ENCODE data around the gene NUDT3.

NUDT3 gene

DNA sequence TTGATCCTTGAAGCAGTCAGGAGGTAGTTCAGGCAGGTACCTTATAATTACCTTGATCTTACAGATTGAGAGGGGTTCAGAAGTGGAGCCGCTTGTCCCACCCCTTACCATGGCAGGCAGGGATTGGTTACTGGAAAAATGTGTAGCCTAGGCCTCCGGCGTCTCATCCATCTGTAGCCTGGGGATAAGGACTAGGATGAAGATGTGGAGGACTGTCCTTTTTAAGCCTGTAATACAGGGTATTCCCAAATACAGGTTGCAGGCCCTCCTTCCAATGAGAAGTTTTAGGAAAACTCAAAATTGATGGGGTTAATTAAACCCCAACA, 153.0 kb downstream of the NUDT3 start:
- DNase-seq (ENCODE audit: low read depth in 2 of 2), result no peak

DNA sequence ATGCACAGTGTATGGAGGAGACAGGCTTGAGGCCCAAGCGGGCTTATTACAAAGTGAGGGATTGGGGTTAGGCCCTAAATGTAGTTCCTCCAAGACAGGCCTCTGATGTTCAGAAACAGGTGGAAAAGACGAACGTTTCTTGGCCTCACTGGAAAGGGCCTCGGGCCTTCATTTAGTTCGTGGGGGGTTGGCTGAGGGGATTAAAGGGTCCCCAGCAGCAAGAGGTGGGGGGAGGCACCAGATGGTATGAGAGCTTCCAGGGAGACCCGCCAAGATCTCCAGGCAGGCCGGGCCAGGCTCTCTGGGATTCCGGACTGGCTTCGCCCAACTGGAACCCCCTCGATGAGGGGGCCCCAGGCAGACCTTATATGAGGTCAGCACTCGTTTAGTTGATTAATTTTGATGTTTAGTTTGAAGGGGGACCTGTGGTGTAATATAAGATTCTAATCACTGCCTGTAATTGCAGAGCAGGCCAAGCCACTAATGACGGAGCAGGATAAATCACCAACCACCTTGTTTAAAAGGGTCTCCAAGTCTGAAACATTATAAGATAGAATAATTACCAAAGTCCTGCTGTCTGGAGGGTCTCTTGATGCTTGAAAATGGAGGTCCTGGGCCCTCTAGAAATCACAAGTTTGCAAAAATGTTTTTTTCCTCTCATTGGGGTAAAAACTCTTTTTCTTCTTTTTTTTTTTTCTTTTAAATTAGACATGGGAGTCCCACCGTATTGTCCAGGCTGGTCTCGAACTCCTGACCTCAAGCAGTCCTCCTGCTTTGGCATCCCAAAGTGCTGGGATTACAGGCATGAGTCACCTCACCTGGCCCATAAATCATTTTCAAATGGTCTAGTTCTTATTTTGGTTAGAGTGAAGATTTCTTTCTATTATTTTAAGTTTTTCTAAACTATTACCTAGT, 153.6 kb downstream of the NUDT3 start:
- no peak for DNase-seq (ENCODE audit: low read depth in 2 of 2)

DNA sequence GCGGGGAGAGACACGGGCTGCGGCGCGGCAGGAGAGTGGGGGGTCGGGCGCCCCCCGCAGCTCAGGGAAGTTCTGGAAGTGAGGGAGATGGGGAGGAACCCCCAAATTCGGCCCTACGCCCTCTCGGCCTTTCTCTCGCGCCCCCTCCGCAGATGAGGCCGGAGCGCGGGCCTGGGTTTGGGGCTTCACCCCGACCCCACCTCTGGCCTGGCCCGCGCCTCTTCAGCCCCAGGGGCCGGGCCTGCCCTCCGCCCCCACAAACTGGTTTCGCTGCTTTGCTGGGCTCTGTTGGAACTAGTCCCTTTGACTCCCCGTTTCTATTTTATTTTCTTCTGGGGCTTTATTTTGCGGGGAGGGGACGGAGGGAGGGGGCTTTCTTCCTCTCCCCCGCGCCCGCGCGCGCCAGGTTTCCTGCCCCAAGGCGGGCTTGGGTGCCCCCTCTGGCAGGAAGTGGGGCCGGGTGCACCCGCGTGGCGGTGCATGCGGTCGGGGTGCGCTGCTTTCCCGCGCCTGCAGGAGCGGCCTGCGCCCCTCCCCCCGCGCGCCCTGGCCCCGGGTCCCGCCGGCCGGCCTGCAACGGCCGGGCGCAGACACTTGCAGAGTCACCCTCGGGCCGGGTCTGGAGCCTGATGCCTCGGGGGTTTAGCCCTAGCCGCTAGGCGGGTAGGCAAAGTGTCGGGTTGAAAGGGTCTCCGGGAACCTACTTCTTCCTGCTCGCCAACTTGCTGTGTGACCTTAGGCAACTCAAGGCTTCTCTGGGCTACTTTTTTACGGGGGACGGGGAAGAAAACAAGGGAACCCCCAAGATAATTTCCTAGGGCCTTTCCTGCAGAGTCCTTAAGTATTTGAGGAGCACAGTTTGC, 154.5 kb downstream of the NUDT3 start:
- peak in 1 of 2 donors; percentile 52 for DNase-seq (ENCODE audit: low read depth in 2 of 2)

DNA sequence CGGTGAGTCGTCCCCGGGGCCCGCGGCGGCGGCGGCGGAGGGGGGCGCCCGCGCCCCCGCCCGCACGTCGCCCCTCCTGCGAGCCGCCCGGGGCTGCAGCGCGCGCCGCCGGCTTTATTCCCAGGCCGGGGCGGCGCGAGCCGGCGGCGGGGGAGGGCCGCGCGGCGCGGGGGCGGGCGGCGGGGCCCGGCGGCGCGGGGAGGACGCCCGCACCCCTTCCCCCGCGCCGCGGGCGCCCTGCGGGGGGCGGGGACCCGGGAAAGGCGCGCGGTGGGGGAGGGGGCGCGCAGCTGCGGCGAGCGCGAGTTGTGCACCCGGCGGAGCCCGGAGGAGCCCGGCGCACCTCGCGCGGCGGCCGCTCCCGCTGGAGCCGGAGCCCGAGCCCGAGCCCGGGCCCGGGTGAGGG, 155.2 kb downstream of the NUDT3 start:
- no peak for DNase-seq (ENCODE audit: low read depth in 2 of 2)

DNA sequence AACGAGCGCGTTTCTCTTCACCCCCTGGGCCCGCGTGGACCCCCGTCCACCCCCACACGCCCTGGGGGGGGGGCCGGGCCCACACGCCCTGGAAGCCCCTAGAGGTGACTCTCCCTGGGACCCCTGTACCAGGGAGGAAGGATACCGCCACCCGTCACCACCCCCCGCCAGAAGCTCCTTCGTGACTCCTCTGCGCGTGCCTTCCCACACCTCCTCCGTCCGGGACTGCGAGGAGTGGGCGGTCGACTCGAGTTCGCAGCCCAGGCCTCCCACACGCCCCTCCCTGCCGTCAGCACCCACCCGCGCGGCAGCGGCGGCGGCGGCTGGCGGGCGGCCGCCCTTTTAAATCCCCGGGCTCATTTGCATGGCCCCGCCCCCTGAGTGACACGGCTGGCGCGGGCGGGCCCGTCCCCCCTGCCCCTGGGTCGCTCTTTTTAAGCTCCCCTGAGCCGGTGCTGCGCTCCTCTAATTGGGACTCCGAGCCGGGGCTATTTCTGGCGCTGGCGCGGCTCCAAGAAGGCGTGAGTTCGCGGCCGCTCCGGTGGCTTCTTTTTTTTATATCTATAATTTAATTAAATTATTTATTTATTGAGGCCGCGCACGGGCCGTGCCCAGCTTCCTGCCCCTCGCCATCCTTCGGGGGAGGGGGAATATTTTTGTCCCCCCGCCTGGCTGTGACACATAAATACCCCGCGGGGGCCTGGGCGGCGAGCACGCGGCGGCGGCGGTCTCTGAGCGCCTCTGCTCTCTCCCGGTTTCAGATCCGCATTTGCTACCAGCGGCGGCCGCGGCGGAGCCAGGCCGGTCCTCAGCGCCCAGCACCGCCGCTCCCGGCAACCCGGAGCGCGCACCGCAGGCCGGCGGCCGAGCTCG, 155.8 kb downstream of the NUDT3 start, which contains the start of gene HMGA1:
TSS of gene HMGA1 (plus strand) at position 431 of the 873 bp plus-strand sequence. CDS start 3,908 bp downstream, outside the sequence.
- DNase-seq (ENCODE audit: low read depth in 2 of 2), result peak; percentile 75 to 84

DNA sequence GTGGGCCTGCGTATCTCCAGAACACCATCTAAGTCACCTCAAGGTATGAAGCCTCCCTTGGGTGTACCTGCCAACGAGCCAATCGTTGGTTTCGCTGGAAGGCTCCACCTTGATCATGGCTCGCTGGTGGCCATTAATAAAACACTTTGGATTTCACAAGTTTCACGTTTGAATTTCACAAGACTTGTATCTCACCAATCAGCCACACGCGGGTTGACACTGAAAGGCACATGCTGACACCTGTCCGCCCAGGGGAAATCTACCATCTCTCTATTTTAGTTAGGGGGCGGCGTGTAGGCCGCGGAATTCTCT, 156.4 kb downstream of the NUDT3 start:
- DNase-seq (ENCODE audit: low read depth in 2 of 2), result no peak

DNA sequence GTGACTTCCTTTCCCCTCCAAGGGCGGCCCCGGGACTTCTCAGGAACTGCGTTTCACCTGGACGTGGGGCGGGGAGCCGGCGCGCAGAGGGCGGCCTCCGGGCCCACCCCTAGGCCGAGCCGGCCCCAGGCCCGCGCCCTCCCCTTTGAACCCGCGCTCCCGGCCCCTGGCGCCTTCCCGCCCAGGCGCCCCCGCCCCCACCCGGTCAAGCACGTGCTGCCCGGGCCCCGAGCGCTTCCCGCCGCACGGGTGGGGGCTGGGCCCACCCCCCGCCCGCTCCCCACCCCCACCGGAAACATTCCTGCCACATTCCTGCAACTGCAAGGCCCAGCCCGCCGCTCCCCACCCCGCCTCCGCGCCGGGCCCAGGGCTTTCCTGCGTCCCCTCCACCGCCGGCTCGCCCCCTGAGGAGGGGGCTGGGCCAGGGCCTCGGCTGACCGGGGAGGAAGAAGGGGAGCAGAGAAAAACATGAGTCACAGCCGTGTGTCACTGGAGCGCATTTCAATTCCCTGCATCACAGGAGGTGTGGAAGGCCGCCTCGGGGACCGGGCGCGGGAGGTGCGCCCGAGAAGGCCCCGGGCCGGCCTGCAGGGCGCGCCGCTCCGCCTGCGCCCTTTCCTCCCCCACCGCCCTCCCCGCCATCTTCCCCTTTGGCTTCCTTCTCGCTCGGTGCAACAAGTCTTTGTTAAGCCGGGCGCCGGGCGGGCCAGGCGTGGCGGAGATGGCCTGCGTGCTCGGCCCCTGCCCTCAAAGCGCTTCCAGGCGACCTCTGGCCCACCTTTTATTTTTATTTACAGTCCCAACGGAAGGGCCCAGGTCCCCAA, 156.9 kb downstream of the NUDT3 start:
- peak in 1 of 2 donors; percentile 49 for DNase-seq (ENCODE audit: low read depth in 2 of 2)

DNA sequence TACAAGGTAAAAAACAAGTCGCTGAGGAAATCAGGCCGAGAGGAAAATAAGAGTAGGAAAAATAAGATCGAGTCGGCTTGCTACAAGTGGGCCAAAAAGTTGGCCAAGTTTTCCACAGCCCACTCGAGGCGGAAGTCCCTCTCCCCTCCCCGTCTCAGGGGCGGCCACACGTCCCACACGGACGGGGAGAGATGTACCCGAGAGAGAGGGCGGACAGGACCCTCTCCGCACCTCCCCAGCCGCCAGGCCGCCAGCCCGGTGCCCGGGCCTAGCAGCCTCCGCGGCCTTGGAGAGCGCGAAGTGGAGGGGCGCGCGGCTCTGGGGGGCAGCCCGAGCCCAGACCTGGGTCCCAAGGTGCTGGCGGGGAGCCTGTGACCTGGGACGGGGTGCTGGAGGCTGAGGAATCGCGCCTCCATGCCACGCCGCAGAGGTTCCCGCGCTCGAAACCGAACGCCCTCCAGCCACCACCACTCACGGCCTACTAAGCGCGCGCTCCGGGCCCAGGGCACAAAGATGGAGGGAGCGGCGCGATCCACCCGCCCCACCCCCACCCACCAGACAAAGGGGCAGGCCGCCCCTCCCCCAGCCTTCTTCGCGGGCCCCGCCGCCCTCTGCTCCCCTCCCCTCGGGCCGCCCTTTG, 157.7 kb downstream of the NUDT3 start:
- no peak for DNase-seq (ENCODE audit: low read depth in 2 of 2)

DNA sequence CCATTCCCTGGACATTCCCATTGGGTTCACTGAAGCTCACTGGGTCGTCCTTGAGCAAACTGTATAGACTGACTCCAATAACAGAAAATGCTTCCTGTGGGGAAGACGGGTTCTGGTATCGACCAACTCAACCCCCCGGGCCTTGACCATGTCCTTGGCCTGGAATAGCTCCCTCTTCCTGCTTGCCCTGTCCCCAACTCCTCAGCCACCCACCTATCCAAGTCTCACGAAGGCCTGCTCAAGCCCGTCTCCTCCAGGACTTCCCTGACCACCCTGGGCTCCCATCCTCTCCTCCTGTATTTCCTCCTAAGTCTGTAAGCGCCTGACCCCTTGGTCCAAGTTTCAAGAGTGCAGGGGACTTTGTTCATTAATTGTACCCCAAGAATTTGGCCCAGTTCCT, 158.6 kb downstream of the NUDT3 start:
- DNase-seq (ENCODE audit: low read depth in 2 of 2), result no peak

DNA sequence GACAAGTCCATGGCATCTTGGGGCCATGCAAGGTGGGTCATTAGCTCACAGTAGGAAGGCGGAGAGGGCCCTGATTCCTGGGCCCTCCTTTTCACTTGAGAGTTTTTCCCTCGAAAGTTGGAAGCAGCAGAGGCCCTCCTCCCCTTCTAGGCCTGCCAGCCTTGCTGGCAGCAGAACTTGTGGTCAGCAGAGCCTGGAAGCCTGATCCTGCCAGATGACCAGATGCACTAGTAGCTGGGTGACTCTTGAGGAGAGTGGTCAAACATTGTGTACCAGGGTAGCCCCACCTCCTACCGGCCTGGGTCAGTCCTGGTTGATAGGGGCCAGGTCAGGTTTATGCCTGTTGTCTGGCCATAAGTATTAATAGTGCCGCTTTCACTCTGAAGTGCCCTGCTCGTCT, 159.6 kb downstream of the NUDT3 start:
- DNase-seq (ENCODE audit: low read depth in 2 of 2), result no peak

DNA sequence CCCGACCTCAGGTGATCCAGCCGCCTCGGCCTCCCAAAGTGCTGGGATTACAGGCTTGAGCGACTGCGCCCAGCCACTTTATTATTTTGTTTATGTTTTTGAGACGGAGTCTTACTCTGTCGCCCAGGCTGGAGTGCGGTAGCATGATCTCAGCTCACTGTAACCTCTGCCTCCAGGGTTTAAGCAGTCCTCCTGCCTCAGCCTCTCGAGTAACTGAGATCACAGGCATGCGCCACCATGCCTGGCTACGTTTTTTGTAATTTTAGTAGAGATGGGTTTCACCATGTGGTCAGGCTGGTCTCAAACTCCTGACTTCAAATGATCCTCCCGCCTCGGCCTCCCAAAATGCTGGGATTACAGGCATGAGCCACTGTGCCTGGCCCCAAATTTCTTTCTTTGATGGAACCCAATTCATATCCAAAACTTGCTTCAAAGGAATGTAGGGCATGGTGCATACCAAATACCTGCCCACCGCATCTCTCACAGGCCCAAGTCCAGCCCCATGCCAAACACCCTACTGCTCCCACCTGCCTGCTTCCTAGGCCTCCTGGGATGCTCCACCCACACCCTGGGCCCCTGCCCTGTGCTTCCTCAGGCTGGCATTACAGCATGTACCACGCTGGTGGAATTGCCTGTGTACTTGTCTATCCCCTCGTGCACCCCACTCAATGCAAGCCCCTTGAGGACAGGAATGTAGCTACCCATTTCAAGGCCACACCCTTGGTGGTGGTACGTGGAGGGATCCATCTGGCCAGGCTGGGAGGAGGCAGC, 160.7 kb downstream of the NUDT3 start:
- DNase-seq (ENCODE audit: low read depth in 2 of 2), result no peak

DNA sequence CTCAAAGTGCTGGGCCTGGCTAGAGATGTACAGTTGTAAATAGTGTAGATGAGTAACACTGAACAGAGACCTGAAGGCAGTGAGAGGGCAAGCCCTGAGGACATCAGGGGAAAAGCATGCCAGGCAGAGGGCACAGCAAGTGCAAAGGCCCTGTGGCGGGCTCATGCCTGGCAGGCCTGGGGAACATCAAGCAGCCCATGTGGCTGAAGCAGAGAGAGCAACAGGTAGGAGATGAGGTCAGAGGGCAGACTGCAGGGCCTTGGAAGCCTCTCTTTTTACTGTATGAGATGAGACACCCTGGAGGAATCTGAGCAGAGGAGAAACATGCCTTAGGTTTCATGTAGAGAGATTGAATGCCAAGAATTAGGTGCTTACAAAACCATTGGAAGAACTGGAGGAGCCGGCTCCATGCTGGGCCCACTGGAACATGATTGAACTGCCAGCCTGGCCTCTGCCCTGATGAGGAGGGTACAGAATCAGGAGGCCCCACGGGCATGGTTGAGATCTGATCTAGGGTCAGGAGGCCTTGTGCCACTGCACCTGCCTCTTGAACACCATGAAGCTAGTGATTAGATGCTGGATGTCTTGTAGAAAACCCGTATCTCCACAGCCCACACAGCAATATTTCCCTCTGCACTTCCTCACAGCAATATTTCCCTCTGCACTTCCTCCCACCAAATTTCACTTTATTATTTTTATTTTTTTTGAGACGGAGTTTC, 161.7 kb downstream of the NUDT3 start:
- no peak for DNase-seq (ENCODE audit: low read depth in 2 of 2)

DNA sequence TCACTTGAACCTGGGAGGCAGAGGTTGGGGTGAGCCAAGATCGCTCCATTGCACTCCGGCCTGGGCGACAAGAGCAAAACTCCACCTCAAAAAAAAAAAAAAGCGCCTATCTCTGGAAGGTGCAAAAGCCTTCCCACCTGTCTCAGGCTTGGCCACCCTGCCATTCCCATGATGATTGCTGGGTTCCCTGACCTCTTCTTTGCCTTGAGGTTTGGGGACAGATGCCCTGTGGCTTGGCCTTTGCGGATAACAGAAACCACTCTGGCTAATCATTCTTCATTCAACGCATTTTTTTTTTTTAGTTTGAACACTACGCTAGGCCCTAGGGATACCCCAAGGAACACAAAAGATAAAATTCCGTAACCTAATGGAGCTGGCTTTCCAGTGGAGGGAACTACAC, 162.6 kb downstream of the NUDT3 start:
- DNase-seq (ENCODE audit: low read depth in 2 of 2), result no peak

All from stimulated activated CD8-positive, alpha-beta memory T cell treated with anti-CD3 and anti-CD28 coated beads, Interleukin-2, amount 100 ng/mL, for 1 hour (primary cell).